LNCAP (cell line): ENCODE results near the gene CCSER1.

Experiments used
- CTCF ChIP-seq: fragments of 450-650 bp; IDR thresholded peaks from 2 replicates; pipeline ENCODE4 v1.5.1; 2017; ENCODE audit warnings: mild to moderate bottlenecking

CCSER1 gene

GRCh38 chr4:91037951-91038350, 910.8 kb downstream of the CCSER1 start:
- TF ChIP-seq CTCF, result no peak

- no peak for TF ChIP-seq CTCF
These were observed 930.7 kb downstream of the CCSER1 start for GRCh38 chr4:91057871-91058270.

GRCh38 chr4:91058345-91058744, 931.2 kb downstream of the CCSER1 start:
- no peak for TF ChIP-seq CTCF

GRCh38 chr4:91064157-91064853, 937.1 kb downstream of the CCSER1 start:
- no peak for TF ChIP-seq CTCF

GRCh38 chr4:91065117-91065516, 937.9 kb downstream of the CCSER1 start:
- TF ChIP-seq CTCF, result no peak

GRCh38 chr4:91070736-91071135, 943.5 kb downstream of the CCSER1 start:
- TF ChIP-seq CTCF, result no peak

- no peak for TF ChIP-seq CTCF
These were observed 949.0 kb downstream of the CCSER1 start for GRCh38 chr4:91076147-91076546.

- no peak for TF ChIP-seq CTCF
These were observed 958.8 kb downstream of the CCSER1 start for GRCh38 chr4:91085961-91086360.
